COLO829 (cell line): ENCODE results near the gene RPS17.

Experiments used
- DNase-seq: peaks from one replicate; pipeline ENCODE4 v3.0.0; 2012; ENCODE audit warnings: low spot score

The RPS17 gene

DNA sequence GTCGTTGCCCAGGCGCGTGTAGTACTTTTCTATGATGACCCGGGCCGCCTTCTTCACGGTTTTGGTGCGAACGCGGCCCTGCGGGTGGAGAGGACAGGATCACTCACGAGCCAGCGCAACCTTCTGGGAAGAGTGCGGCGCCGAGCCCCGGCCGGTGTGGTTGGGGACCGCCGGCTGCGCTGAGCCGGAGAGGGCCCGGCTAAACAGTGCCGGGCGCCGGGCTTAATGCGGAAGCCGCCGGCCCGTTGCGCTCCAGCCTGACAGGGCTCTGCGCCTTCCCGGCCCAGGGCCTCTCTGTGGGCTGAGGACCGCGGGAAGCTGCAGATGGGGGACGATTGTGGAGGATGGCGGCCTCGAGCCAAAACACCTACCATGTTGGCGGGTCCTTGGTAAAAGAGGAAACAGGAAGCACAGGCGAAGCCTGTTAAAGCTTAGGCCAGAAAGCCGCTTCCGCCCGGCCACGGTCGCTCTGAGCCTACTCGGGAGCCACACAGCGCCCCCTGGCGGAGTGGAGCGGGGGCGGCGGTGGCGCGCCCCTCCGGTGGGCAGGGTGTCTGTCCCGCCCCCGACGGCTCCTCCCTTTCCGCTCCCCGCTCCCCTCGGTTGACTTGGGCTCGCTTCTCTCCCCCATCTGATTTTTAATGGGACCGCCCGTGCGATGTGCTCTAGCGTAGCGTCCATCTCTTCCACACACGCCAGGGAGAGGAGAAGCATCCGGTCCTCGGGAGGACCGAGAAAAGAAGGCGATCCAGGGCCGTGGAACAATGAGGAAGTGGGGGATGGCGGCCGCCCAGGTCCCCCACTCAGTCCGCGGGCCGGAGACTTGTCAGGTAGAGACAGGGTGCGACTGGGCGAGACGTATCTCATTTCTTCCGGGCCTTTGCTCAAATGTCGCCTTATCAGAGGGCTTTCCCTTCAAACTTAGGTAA lies at the start of gene RPS17:
RPS17 (minus strand) TSS at position 403 of the 929 bp plus-strand sequence; CDS start at position 374, 29 bp downstream.
- peak; percentile 90 for DNase-seq

DNA sequence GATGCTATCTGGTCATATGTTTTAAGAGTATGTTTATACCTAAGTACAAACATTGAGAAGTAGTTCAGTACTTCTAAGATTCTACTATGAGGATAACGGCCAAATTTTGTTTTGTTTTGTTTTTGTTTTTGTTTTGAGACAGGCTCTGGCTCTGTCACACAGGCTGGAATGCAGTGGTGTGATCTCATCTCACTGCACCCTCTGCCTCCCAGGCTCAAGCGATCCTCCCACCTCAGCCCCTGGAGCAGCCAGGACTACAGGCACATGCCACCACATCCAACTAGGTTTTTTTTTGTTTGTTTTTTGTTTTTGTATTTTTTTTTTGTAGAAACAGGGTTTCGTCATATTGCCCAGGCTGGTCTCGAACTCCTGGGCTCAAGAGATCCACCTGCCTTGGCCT lies 47.5 kb upstream of the RPS17 start:
- DNase-seq, result no peak

DNA sequence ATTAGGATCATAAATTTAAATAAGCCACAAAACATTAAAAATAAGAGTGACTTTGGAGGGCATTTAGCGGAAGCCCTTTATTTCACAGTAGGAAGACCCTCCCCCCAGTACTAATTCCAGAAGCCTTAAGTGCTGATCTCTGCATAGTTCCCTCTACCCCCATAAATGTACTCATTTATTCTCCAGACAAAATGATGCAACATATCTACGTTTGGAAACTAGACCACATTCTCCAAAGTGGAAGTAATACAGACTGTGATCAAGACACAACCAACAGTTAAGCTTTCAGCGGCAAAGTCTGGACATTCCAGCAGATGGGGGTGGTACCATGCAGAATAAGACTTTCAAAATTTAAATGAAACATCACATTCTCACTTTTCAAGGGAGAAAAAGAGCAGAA lies 44.8 kb upstream of the RPS17 start:
- no peak for DNase-seq

DNA sequence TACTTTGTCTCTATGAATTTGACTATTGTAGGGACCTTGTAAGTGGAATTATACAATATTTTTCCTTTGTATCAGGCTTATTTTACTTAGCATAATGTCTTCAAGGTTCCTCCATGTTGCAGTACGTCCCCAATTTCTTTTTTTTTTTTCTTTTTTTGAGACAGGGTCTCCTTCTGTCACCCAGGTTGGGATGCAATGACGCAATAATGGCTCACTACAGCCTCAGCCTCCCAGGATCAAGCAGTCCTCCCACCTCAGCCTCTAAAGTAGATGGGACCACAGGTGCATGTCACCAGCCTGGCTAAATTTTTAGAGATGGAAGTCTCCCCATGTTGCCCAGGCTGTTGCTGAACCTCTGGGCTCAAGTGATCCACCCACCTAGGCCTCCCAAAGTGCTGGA lies 40.5 kb upstream of the RPS17 start:
- DNase-seq, result no peak

DNA sequence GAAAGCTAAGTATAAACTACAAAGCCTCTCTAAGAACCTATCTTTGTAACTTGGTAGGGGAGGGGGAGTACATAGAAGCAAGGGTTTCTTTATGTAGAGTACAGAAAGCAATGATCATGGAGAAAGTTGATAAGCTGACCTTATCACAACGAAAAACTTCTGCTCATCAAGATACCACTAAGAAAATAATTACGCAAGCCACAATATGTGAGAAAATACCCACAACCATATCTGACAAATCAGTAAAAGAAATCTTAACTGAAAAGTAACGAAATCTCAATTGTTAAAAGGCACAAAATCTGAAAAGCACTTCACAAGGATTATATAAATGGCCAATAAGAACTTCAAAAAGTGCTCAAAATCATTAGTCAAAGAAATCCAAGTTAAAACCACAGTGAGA lies 35.1 kb upstream of the RPS17 start:
- no peak for DNase-seq

DNA sequence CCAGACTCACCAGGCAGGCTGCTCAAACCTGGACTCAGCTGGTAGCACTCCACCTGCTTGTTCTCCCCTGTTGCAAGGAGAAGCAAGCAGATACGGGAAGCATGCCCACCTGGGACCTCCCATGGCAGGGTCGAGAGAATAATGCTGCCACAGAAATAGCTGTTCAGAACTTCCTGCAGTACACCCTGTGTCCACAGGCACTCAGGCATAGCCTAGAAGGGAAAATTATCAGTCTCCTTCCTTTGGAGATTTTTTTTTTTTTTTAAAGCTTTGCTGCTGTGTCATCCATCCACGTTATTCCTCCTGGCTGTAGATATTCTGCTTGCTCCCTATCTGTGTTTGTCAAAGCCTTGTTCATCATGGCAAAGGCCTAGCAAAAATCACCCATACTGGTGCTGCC lies 32.7 kb upstream of the RPS17 start:
- DNase-seq, result no peak

DNA sequence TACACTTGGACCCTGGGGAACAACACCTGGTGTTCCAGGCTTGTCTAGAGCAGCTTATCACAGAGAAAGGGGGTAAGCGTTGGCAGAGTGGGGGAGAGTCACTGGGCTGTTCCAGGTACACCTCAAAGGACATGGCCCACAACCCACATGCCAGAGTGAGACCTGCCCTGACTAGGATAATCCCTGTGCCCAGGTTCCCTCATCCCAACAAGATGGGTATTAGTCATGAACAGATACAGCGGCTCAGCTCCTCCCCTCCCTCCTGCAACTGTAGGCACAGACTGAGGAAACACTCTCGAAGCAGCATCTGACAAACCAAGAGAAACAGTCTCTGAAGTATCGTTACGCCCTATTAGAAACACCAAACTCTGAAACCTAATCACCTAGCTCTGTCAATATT lies 32.1 kb upstream of the RPS17 start:
- DNase-seq, result no peak

DNA sequence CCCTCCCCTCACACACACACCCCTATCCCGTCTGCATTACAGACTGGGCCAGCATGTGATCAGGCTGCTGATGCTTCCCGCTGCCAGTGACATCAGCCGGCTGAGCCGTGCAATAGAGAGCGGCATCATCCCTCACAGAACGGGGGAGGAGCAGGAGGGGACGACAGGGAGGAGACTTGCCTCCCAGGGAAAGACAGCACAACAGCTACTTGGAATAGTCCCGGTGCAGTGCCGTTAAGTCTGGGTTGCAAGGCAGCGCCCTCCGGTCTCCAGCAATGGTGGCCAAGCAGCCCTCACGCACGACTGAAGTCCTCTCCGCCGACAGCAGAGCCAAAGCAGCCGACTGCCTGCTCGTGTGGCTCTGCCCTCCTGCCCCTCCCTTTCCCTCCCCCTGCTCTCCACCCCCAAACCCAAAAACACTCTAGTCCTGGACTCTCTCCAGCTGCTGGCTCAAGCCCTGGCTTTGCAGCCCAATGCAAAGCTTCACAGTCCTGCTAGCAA lies 31.5 kb upstream of the RPS17 start:
- peak; percentile 3 for DNase-seq

DNA sequence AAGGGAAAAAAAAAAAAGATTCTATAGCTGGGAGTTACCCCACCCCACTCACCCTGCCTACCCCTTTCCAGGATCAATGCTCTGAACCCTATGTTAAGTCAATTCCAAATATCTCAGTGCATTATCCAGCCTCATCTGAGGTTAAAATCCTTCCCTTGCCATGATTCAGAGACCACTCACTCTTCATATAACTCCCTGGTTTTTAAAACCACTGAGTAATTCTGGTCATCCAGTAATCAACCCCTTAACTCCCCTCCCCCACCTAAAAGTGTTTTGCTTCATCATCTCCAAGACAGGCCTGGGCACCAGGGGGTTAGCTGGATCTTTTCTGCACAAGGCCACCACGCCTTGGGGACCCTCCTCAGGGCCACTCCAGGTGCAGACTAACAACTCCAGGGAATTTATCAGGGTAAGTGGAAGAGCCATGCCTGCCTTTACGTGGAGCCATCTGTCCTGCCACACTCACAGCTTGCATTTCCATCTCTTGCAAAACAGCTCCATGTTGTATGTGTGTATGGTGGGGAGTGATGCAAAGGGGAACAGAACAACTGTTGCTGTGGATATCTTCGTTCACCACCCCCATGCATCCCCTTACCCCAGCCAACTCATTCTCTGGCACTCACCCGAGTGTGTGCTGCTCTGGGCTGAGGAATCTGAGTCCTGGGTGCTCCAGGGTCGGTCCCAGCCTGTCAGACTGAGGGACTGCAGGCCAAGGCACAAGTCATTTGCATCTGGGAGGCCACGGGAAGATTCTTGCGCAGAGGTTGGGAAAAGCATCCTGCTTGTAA lies 30.7 kb upstream of the RPS17 start:
- DNase-seq, result no peak

DNA sequence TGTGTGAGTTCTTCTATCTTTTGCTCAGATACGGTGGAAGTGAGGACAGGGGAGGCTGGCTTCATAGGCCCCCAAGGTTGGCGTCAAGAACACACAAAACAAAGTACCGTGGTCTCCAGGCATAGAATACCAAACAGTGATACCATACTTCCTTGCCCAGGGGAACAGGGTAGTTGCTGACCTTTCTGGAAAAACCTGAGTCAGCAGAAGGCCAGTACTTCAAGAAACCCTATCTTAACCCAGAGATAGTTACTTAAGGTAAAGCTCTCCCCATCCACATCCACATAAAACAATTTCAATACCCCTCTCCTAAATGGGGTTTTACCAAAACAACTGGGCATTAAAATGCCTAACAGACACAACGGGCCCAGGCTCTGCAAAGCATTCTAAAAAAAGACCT lies 29.6 kb upstream of the RPS17 start:
- no peak for DNase-seq

DNA sequence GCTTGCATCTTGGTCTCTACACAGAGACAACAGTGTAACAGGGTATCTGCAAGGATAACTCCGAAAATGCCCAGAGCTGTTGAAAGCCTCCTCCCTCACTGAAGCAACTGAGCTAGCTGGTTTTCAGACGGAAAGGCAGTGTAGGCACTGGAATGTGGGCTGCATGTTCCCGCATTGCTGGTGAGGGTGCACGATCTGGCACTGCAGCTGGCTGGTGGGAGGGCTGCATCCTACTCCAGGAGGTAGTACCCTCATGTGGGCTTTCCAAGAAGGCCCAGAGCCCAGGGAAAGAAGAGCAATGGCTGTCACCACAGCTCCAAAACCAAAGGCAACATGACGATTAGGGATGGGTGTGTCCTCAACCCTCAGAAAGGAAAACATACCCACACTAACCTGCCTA lies 28.7 kb upstream of the RPS17 start:
- no peak for DNase-seq

DNA sequence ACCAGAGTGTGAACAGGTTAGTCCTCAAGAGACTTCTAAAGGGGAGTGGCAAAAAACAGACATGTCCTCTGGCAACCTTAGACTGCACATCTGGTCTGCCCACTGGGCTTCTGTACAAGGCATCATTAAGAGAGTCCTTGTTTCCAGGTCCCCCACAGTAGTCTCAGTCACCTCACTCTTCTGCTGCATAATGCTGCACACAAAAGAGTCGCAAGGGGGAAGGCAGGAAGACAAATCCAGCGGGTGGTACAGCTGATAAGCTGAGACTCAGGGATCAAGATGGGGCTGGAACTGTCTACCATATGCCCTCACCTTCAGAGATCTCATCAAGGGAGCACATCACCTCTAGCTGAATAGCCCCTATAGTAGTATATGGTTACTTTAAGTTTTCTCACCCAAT lies 27.4 kb upstream of the RPS17 start:
- DNase-seq, result no peak

DNA sequence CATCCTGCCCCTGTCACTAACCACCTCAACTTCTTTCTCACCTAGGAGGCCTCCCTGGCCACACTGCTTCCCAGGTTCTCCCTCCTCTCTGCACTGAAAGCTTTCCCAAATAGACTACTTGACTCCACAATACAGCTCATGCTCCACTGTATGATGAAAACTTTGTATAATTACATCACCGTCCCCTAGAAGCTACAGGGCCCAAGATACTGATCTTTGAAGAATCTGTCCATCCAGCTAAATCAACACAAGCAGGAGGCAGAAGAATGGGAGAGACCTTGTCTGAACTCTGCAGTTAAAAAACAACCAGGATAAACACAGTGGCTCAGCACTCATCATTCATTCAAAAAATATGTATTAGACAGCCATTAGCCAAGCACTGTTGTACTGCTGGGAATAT lies 26.4 kb upstream of the RPS17 start:
- no peak for DNase-seq

DNA sequence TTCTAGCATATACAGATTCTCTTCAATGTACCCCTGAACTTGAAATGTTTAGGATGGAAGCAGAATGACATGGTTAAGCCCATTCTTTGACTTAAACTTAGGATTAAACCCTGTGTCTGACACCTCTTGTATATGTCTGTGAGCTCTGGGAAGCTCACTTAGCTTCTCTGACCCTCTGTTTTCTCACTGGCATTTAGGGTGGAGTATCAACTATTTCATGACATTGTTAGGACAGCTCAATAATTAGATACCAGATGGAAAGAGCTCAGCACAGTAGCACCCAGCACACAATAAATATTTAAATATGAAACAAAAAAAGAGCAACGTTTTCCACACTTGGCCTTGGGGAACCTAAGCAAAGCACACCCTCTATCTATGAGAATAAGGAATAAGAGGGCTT lies 18.2 kb upstream of the RPS17 start:
- no peak for DNase-seq

DNA sequence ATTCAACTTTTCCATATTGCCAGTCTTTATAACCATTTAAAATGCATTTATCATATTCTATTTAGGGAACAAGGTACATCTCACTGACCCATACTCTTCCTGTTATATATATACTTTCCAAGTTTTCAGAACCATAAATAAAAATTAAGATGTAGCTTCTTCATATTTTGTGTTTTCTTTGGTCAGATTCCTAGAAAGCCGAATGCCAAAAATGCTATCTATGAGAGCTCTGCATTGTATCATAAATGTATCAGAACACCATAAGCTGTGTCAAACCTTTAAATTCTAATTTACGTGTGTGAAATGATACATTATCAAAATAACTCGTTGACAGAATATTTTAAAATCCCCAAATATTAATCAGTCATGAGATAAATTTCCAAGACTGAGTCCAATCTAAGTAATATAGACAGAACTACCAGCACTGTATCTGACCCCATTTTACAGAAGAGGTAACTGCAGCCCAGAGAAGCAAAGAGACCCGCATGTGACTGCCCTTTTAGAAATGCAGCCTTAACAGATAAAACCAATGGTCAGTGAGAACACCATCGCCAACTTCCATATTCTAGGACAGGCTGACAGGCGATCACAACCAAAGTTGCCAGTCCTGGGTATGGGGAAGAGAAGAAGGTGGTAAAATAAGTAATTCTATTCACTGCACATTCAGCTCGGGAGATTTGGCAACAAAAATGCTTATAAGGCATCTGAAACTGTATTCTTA lies 16.2 kb upstream of the RPS17 start:
- DNase-seq, result no peak

DNA sequence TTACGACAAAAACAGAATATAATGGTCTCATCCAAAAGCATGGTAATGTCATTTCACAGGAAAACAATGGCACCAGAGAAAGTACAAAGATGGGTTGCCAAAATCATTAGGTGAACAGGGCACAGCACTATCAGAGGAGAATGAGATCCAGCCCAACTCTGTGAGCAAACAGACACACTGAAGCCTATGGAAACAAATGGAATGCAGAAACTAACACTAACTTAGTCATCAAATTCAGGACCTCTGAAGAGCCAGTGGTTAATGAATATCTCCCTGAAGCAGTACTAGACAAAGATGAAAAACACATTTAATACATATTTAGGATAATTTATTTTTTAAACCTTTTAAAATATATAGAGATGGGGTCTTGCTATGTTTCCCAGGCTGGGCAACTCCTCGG lies 14.6 kb upstream of the RPS17 start:
- no peak for DNase-seq

DNA sequence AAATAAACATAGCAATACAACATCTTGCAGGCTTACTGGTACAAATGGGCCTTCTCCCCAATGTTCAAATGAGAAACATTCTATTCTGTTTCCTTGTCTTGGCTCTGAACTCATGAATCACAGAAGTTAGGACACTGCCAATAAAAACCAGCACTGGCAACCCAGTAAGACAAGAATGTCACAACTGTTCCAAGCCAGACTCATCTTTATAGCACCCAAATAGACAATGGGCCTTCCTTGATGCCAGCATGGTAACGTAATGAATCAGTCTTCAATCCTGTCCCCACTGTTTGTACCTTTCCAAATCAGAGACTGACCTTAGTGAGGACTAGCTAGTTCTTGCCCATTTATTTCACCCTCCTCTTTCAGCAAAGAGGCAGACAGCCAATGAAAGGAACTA lies 14.1 kb upstream of the RPS17 start:
- DNase-seq, result no peak

DNA sequence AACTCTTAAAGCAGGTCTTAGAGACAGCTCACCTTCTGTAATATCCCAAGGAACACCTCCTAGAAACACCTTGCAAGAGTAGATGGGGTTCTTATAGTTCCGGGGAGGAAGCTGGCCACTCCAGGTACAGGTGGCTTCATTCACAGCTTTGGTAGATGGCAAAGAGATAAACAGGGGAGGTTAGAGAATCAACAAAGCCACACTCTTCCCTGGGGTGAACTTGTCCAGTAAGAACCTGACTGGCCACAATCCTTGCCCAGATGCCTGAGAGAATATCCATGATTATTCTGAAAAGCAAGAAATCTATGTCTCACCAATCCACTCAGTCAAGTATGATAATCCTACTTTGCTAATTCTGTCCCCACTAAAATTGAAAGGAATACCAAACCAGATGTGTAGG lies 13.6 kb upstream of the RPS17 start:
- DNase-seq, result no peak

DNA sequence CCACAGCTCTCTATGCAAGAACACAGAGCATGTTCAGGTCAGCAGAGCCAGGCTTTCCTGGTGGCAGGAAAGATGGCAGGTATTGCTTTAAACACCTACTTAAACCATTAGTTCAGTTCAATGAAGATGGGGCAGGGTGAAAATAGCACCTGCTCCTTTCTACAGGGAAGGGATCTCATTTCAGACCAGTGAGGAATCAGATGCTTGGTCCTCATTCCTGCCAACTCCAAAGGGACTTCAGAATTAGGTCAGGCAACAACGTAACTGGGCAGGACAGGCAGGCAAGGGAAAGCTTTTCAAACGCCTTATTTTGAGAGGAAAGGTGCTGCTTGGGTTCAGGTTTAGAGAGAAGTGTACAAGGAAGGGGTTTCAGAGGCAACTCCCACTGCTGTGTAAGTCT lies 12.6 kb upstream of the RPS17 start:
- DNase-seq, result no peak

DNA sequence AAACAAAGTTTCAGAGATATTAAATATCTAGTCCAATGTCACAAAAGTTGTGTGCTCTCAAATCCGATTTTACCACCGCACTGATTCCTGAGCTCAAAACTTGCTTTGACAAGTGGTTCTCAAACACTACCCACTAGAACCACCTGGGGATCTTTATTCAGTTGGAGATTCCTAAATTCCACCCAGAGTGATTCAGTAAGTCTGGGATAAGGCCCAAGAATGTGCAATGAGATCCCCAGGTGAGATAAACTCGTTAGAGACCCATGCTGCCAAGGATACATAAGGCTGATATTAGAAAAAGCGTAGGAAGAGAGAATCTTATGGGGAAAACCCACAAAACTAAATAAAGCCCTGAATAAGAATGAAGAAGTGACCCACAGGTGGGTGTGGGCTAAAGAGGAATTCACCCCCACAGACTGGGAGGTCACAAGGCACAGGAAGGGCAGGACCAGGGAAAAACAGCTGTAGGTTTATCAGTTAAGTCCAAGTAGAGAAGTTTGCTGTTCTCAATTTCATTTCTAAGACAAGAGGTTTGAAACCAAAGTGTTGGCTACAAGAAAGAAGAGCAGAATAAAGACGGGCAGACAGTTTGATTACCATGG lies 11.5 kb upstream of the RPS17 start:
- no peak for DNase-seq

DNA sequence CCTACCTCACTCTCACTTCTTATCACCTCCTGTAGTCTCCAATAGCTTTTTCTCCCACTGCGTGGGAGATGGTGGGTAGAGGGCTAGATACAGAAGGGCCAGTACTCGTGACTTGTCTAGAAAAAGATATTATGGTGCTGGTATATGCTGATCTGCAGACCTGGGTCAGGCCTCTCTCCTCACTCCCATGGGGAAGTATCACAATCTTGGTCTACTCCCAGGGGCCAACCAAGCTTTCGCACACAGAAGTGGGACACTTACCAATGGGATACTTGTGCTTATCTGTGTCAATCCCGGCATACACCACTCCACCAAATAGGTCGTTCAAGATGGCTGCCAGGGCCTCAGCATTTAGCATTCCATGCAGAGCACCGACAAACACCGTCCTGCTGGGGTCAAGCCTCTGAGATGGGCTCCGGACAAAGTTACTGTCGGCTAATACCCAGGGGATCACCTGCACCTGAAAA lies 9.0 kb upstream of the RPS17 start:
- DNase-seq, result no peak

DNA sequence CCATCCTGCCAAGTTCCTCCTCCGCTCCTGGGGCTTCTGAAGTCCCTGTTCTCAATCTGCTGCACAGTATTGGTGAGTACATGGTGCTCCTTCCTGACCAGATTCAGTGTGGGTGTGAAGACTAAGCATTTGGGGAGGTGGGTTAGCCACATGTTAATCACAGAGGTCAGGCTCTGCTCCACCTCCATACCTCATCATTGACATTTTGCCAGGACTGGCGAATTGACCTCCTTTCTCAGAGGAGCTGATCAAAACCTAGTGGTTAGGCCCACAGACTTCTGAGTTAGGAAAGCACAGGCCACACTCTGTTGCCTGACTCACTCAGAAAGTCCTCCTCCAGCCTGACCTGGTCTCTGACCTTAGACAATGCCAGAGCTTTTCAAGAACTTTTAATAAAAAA lies 8.4 kb upstream of the RPS17 start:
- DNase-seq, result no peak
